ENCODE measurements around the gene KCNMB3.
"Not testable (repeated sequence)": the region's sequence is repeated elsewhere in the genome, so short reads cannot be mapped to it uniquely, and the experiment has no call there.

The KCNMB3 gene

DNA sequence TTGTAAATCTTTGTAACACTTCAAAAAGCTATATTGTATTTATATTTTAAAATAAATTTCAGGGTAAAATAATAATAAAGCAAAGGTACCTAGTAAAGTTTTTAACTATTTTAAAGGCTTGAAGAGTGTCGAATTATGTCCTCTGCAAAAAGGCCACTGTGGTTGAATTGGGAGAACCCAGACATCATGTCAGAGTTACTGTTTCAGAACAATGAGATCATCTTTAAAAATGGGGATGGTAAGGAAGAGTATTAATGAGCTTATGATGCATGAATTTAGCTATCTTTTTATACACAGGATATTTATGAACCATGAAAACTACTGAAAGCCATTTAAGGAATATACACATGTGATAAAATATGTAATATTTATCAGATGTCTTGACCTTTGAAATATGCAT, 26.3 kb downstream of the KCNMB3 start:
- Histone ChIP-seq H3K4me3 (ENCODE audit: low read depth in 1 of 2, low read length in 2 of 2) (no peak overlapping the region), H3K36me3 (ENCODE audit: insufficient read depth, low read length) (peaks cover 57% of the 10 kb centered on the region; the same call in 1 of the 2 replicates), H3K9me3 (ENCODE audit: insufficient read depth, low read length, severe bottlenecking) (no peaks in the 10 kb centered on the region), H2AFZ (ENCODE audit: low read depth, low read length) (no peak overlapping the region), H3K27ac (ENCODE audit: low read length) (no peak overlapping the region), H3K9ac (ENCODE audit: low read depth, low read length) (no peak overlapping the region), H3K27me3 (ENCODE audit: insufficient read depth, low read length, poor library complexity) (no peaks in the 10 kb centered on the region), H3K4me2 (ENCODE audit: insufficient read depth, low read length) (no peak overlapping the region), H4K20me1 (ENCODE audit: insufficient read depth, low read length) (no peaks in the 10 kb centered on the region), H3K79me2 (ENCODE audit: insufficient read depth, low read length) (no peaks in the 10 kb centered on the region), H3K4me1 (ENCODE audit: insufficient read depth, low read length) (no peaks in the 10 kb centered on the region)
- DNase-seq (no peak), ATAC-seq (ENCODE audit: insufficient read depth, low read depth) (no peak)
- TF ChIP-seq EZH2 (IDR thresholded peaks at IDR 0.05; ENCODE audit: borderline replicate concordance, low read depth, low read length, severe bottlenecking) (no peak), CTCF (IDR thresholded peaks at IDR 0.05; ENCODE audit: borderline replicate concordance, extremely low read depth, low read length, poor library complexity, severe bottlenecking) (no peak)

GRCh38 chr3:179223548-179223947, 27.4 kb downstream of the KCNMB3 start:
- H3K4me1 ChIP-seq (ENCODE audit: insufficient read depth, low read length): no peaks in the 10 kb centered on the region
- no peak overlapping the region for H3K27ac ChIP-seq (ENCODE audit: low read length)
- no peak overlapping the region for H2AFZ ChIP-seq (ENCODE audit: low read depth, low read length)
- no peak overlapping the region for H3K4me2 ChIP-seq (ENCODE audit: insufficient read depth, low read length)
- DNase-seq (no peak), ATAC-seq (ENCODE audit: insufficient read depth, low read depth) (no peak)
- TF ChIP-seq EZH2 (IDR thresholded peaks at IDR 0.05; ENCODE audit: borderline replicate concordance, low read depth, low read length, severe bottlenecking) (no peak), CTCF (IDR thresholded peaks at IDR 0.05; ENCODE audit: borderline replicate concordance, extremely low read depth, low read length, poor library complexity, severe bottlenecking) (no peak)
- H3K36me3 ChIP-seq (ENCODE audit: insufficient read depth, low read length): peaks cover 54% of the 10 kb centered on the region; the same call in 1 of the 2 replicates
- no peaks in the 10 kb centered on the region for H3K9me3 ChIP-seq (ENCODE audit: insufficient read depth, low read length, severe bottlenecking)
- H3K9ac ChIP-seq (ENCODE audit: low read depth, low read length): no peak overlapping the region
- H3K79me2 ChIP-seq (ENCODE audit: insufficient read depth, low read length): no peaks in the 10 kb centered on the region
- H3K27me3 ChIP-seq (ENCODE audit: insufficient read depth, low read length, poor library complexity): no peaks in the 10 kb centered on the region
- H3K4me3 ChIP-seq (ENCODE audit: low read depth in 1 of 2, low read length in 2 of 2): no peak overlapping the region
- no peaks in the 10 kb centered on the region for H4K20me1 ChIP-seq (ENCODE audit: insufficient read depth, low read length)

DNA sequence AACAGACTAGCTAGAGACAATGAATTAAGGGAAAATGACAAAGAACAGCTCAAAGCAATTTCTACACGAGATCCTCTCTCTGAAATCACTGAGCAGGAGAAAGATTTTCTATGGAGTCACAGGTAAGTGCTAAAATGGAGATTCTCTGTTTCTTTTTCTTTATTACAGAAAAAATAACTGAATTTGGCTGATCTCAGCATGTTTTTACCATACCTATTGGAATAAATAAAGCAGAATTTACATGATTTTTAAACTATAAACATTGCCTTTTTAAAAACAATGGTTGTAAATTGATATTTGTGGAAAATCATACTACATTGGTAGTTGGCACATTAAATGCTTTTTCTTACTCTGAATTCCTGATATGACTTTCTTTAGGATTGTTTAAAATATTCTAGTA, 32.7 kb downstream of the KCNMB3 start:
- not testable (repeated sequence) for H2AFZ ChIP-seq (ENCODE audit: low read depth, low read length); H3K27ac ChIP-seq (ENCODE audit: low read length); H3K79me2 ChIP-seq (ENCODE audit: insufficient read depth, low read length); H3K4me1 ChIP-seq (ENCODE audit: insufficient read depth, low read length); H4K20me1 ChIP-seq (ENCODE audit: insufficient read depth, low read length); DNase-seq; H3K4me2 ChIP-seq (ENCODE audit: insufficient read depth, low read length); H3K9ac ChIP-seq (ENCODE audit: low read depth, low read length); H3K9me3 ChIP-seq (ENCODE audit: insufficient read depth, low read length, severe bottlenecking); ATAC-seq (ENCODE audit: insufficient read depth, low read depth); H3K4me3 ChIP-seq (ENCODE audit: low read depth in 1 of 2, low read length in 2 of 2); H3K27me3 ChIP-seq (ENCODE audit: insufficient read depth, low read length, poor library complexity)
- peaks cover 31% of the 10 kb centered on the region for H3K36me3 ChIP-seq (ENCODE audit: insufficient read depth, low read length)

DNA sequence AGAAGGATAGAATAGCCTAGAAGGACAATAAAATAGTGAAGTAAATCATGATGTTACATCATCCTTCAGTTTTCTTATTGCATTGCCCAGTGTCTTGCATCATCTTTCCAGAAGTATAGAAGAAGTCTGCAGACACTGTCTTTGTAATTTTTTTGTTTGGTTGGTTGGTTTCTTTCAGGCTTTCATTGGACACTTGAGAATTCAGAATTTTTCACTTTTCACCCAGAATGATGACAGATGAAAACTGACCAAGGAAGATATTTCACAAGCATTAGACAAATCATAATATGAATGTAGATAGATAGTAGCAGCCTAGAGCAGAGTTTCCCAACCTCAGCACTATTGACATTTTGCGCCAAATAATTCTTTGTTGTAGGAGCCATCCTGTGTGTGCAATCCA, 35.4 kb downstream of the KCNMB3 start:
- H3K79me2 ChIP-seq (ENCODE audit: insufficient read depth, low read length); H3K27ac ChIP-seq (ENCODE audit: low read length); H2AFZ ChIP-seq (ENCODE audit: low read depth, low read length); H4K20me1 ChIP-seq (ENCODE audit: insufficient read depth, low read length); H3K4me1 ChIP-seq (ENCODE audit: insufficient read depth, low read length); H3K4me3 ChIP-seq (ENCODE audit: low read depth in 1 of 2, low read length in 2 of 2); ATAC-seq (ENCODE audit: insufficient read depth, low read depth); H3K9ac ChIP-seq (ENCODE audit: low read depth, low read length); H3K4me2 ChIP-seq (ENCODE audit: insufficient read depth, low read length); H3K9me3 ChIP-seq (ENCODE audit: insufficient read depth, low read length, severe bottlenecking); DNase-seq; H3K27me3 ChIP-seq (ENCODE audit: insufficient read depth, low read length, poor library complexity): not testable (repeated sequence)
- peaks cover 37% of the 10 kb centered on the region for H3K36me3 ChIP-seq (ENCODE audit: insufficient read depth, low read length)

All from DND-41 (cell line).